Hematopoietic multipotent progenitor cell treated with erythropoietin and hydrocortisone succinate and interleukin-3 and kit ligand, for 4 days (in vitro differentiated cells): ENCODE data around the gene ZBTB12.
"Not testable (repeated sequence)": the region's sequence is repeated elsewhere in the genome, so short reads cannot be mapped to it uniquely, and the experiment has no call there.

Source experiments
- DNase-seq: peaks from one replicate; pipeline ENCODE4 v3.0.0-alpha.2; 2015

The ZBTB12 gene

GRCh38 chr6:31874836-31875572 is 26.9 kb downstream of the ZBTB12 start:
- peak; percentile 24 for DNase-seq

DNA sequence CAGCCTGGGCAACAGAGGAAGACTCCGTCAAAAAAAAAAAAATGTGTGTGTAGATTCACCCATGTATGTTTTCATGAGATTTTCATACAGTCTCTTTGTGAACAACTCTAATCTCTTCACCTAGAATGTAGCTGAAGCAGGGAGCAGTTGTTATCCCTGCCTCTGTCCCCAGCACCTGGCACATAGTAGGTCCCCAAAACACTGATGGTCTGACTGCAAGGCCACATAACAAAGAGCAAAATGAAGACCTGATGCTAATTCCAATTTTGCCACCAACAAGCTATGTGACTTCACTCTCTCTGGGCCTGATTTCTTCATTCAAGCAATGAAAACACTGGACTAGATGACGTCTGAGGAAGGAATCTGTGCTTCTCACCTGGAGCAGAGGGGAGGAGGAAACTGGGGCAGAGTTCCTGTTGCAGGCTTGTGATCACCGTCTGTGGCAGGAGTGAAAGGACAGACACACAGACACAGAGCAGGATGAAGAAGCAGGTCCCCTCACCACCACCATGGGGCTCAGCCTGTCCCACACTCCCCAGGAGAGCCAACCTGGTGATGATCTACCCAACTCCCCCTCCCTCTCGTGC is 27.7 kb downstream of the ZBTB12 start:
- no peak for DNase-seq

DNA sequence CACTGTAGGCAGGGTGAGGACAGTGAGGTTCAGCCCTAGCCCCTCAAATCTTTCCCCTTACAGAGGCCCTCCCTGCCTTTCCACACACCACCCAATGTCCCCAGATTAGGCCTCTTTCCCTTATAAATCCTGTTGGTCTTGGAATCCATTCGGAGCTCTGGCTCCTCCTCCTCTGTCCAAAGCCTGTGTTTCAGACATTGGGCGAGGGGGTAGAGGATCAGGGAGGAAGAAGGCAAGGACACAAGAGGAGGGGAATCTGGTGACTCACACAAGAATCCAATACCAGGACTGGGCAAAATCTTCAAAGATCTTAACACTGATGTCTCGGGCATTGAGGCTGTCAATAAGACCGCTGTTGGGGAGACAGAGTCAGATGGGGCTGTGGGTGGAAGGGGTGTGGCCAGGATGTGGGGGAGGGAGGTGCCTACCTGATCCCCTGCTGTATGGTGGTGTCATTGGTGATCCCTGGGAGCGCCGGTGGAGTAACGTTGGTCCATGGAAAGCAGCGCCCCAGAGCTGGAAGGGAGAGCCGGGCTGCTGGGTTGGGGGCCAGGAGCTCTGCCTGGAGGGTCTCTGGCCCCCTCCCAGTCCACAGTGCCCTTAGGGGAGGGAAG is 30.7 kb downstream of the ZBTB12 start:
- DNase-seq, result no peak

- peak; percentile 40 for DNase-seq
These were observed 31.4 kb downstream of the ZBTB12 start for GRCh38 chr6:31870385-31870921.

DNA sequence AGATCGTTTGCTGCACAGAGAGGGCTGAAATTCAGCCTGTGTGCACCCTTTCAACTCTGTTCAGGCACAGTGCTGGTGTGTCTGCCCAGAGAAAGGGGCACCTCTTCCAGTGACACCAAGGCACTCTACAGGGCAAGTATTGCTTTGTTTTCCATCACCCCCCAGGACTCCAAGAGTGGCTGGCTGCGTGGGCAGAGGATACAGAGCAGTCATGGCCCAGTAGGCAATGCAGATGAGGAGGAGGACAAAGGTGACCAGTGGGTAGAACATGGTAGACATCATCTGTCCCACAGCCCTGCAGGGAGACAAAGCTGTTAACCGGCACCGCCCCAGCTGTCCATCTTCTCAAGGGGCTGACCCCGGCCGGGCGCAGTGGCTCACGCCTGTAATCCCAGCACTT is 32.5 kb downstream of the ZBTB12 start:
- DNase-seq, result no peak

DNA sequence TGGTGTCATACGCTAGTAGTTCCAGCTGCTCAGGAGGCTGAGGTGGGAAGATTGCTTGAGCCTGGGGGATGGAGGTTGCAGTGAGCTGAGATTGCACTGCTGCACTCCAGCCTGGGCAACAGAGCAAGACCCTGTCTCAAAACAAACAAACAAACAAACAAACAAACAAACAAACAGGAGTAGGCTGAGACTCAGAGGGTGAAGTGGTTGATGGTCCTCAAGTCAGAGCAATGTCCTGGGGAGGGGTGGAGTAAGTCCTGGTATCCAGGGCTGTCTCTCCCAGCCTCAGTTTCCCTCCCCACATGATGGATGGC is 33.3 kb downstream of the ZBTB12 start:
- not testable (repeated sequence) for DNase-seq

DNA sequence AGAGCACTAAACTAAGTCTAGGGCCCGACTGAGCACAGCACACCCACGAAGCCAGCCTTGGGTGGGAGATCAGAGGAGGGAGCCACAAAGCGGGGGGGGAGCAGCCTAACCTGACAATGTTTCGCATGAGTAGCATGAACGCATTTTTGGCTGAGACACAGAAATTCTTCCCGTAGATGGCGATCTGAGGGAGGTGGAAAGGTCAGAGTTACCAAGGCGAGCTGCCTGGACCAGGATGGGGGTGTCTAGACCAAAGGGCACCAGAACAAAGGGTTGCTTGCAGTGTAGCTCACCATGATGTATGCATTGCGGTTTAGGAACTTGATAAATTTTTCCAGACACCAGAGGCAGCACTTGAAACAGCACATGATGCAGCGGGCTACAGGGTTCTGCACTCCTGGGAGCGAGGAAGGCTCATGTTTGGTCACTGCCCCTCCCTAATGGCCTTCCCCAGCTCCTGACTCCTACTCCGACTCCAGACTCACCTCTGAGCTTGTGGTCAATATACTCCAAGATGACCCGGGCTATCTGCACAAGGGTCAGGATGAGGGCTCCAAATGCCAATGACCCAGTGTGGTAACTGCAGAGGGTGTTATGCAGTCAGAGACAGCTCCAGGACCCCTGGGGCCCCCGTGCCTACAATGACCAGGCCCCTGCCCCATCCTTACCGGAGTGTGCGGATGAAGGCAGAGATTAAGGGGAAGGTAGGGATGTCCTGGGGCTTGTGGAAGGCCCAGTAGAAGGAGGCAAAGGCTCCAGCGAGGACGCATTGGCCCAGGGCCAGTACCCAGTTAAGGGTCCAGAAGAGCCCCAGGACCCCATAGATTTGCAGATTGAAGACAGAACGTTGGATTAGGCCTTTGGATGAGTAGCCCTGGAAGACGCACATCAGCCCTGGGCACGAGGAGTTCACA is 36.4 kb downstream of the ZBTB12 start:
- DNase-seq, result no peak

GRCh38 chr6:31864818-31865204 is 37.1 kb downstream of the ZBTB12 start:
- DNase-seq, result no peak

DNA sequence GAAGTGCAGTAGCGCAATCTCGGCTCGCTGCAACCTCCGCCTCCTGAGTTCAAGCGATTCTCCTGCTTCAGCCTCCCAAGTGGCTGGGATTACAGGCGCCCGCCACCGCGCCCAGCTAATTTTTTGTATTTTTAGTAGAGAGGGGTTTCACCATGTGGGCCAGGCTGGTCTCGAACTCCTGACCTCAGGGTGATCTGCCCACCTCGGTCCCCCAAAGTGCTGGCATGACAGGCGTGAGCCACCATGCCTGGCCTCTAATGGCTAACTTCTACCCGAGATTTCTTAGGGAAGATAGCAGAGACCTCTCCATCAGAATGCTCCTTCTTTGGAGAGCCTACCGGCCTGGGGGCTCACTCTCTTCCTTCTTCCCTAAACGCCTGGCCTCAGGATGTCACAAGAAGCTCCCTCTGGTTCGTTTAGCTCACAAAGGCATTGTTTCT is 37.7 kb downstream of the ZBTB12 start:
- not testable (repeated sequence) for DNase-seq

DNA sequence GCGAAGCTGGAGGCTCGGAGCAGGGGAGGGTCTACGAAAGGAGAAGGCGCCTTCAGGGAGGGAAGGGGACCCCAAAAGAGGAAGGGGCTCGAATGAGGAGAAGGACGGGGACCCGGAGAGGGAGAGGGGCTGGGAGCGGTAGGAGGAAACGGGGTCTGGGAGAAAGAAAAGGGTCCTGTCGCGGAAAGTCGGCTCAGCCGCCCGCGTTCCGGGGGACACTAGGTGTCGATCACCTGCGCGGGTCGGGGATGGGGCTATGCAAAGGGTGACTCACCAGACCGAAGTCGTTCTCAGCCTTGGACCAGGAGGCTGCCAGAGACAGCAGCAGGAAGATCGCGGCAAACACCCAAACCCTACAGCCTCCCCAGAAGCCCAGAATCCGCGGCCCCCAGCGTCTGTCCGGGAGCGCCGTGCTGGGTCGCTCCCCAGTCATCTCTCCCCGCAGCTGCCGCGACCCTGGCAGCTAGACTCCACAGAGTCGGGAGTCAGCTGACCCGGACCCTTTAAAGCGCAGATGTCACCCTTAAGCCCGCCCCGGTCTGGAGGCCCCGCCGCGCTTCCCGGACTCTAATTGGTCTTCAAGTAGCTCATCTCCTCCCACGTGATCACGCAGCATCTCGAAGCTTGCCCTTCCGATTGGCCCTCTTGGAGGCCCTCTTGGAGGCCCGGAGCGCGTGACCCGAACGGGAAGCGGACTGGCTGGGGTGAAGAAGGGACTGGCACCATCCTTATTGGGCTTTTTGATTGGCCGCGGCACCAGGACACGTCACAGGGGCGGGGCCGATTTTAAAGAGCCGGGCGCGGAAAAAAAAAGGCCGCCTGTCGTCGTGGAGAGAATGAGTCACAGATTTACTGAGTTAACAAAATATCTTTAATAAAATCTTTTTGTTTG is 39.3 kb downstream of the ZBTB12 start, which contains the start of gene NEU1:
Gene NEU1 (minus strand): TSS at position 478 of the 892 bp plus-strand sequence. CDS start 45 bp downstream, at position 433.
- DNase-seq, result peak; percentile 100

- no peak for DNase-seq
These were observed 40.0 kb downstream of the ZBTB12 start for GRCh38 chr6:31861919-31862343.

DNA sequence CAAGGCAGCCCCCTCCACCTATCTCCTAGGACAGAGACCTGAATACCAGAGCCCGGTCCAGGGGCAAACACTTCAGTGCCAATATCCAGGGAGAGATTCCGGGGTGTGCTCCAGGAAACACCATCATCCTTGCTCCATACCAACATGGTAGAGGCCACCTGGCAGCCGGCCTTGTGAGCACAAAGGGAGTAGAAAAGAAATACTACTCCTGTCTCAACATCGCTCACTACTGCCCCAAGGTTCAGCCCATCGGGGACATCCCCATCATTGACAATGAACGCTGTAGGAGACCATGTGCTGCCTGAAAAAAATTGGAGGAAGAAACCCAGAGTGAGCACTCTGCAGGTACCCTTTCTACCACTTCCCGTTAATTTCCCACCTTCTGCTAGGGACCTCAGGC is 40.7 kb downstream of the ZBTB12 start:
- no peak for DNase-seq

DNA sequence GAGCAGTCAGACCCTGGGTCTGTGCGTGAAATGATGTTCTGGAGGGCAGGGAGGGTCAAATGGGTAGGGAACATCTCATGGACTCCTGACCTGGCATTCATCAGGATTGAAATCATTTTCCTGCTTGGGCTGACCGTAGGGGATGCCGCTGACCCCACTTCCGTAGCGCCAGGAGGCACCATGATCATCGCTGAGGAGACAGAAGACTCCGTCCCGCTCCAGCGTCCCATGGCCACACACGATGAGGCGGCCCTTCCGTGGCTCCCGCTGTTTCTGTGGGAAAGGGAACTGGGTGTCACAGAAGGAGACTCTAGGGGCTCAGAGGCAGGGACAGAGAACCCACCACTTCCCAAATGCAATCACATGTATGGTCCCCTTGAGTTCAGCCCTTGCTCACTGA is 41.5 kb downstream of the ZBTB12 start:
- no peak for DNase-seq

GRCh38 chr6:31859923-31860322 is 42.0 kb downstream of the ZBTB12 start:
- DNase-seq, result no peak

GRCh38 chr6:31858707-31859106 is 43.2 kb downstream of the ZBTB12 start:
- no peak for DNase-seq

GRCh38 chr6:31857774-31858173 is 44.1 kb downstream of the ZBTB12 start:
- DNase-seq, result not testable (repeated sequence)

GRCh38 chr6:31851980-31852718 is 49.7 kb downstream of the ZBTB12 start:
- DNase-seq, result not testable (repeated sequence)

DNA sequence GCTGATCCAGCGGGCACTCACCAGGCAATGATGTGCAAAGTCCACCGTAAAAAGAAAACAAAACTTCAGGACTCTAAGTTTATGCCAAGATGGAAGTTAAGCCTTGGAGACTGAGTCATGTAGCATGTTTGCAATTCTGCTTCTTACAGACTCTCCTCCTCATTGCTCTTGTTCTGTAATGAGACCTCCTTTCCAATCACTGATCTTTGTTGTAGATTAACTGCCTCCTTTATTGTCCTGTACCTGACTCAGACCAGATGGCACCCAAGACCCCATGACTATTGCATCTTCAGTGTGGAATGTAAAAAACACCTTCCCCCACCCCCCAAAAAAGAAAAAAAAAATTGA is 50.4 kb downstream of the ZBTB12 start:
- DNase-seq, result no peak

GRCh38 chr6:31850765-31851484 is 51.0 kb downstream of the ZBTB12 start:
- no peak for DNase-seq
